Thyroid gland (tissue), 4 donors: Measurements from ENCODE around the gene EFTUD2.

Source experiments
- POLR2A ChIP-seq, 2 donors: fragments of 450-650 bp; IDR thresholded peaks; one replicate each; pipeline ENCODE4 v1.6.1; 2017; ENCODE audit warnings: antibody characterized with exemption in 2 of 2, mild to moderate bottlenecking in 2 of 2, moderate library complexity in 1 of 2
- TF ChIP-seq, protein P1 (sequence below), 6 experiments: fragments of 200-600 bp in 3 of 6; fragments of 450-650 bp in 3 of 6; sonication (generic) in 3 of 6; IDR thresholded peaks; one replicate each; pipeline ENCODE4 v1.5.1; 2016 to 2019; ENCODE audit warnings: antibody characterized with exemption in 6 of 6, mild to moderate bottlenecking in 2 of 6, inconsistent platforms in 1 of 6, moderate library complexity in 1 of 6

- TF ChIP-seq POLR2A (IDR thresholded peaks at IDR 0.05) = peak; percentile 16 to 73
- TF ChIP-seq, protein P1, sequence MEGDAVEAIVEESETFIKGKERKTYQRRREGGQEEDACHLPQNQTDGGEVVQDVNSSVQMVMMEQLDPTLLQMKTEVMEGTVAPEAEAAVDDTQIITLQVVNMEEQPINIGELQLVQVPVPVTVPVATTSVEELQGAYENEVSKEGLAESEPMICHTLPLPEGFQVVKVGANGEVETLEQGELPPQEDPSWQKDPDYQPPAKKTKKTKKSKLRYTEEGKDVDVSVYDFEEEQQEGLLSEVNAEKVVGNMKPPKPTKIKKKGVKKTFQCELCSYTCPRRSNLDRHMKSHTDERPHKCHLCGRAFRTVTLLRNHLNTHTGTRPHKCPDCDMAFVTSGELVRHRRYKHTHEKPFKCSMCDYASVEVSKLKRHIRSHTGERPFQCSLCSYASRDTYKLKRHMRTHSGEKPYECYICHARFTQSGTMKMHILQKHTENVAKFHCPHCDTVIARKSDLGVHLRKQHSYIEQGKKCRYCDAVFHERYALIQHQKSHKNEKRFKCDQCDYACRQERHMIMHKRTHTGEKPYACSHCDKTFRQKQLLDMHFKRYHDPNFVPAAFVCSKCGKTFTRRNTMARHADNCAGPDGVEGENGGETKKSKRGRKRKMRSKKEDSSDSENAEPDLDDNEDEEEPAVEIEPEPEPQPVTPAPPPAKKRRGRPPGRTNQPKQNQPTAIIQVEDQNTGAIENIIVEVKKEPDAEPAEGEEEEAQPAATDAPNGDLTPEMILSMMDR (IDR thresholded peaks at IDR 0.05) = peak in 1 of 6 experiments; percentile 3
Measured at GRCh38 chr17:44947461-44948314, 48.4 kb upstream of the EFTUD2 start, which contains the start of gene KIF18B.
